ENCODE results near the gene RBP4. TPM values are rescaled to one million over a fixed set of nuclear protein-coding genes. Genes with fewer than 3 reads are reported as not detected.

Gene RBP4
- polyA plus RNA-seq, 2 of the 4 experiments (the other 2 are of a cell fraction), result 6.0 to 8.2 TPM

- ATAC-seq, result no peak
- FAIRE-seq, result no peak
- POLR2A ChIA-PET, result no interaction called here
- WGBS (ENCODE audit: missing lambda C conversion rate), result 93% methylated on average over 4 of the region's 4 CpGs
- Histone ChIP-seq H3K27ac (no peak overlapping the region), H3K4me3 (no peak overlapping the region), H3K4me2 (no peak overlapping the region), H3K9me3 (no peaks in the 10 kb centered on the region), H3K4me1 (peaks cover 33% of the 10 kb centered on the region)
- TF ChIP-seq CTCF (IDR thresholded peaks at IDR 0.05), result no peak
- TF ChIP-seq TFCP2L1 (CRISPR knock-in tag; IDR thresholded peaks at IDR 0.05), result no peak
- no peak for TF ChIP-seq CHD2 (IDR thresholded peaks at IDR 0.05; ENCODE audit: low read length, partially characterized antibody)
- no peak for TF ChIP-seq HOXB5 (CRISPR knock-in tag; IDR thresholded peaks at IDR 0.05)
- TF ChIP-seq POLR2AphosphoS2 (conservative IDR thresholded peaks at IDR 0.05; ENCODE audit: low read length), result no peak
- TF ChIP-seq FOSL2 (IDR thresholded peaks at IDR 0.05), result no peak
- TF ChIP-seq FOSL2 (CRISPR knock-in tag; IDR thresholded peaks at IDR 0.05), result no peak
- TF ChIP-seq RNF2 (IDR thresholded peaks at IDR 0.05; ENCODE audit: borderline replicate concordance, low read depth), result no peak
- TF ChIP-seq NFE2L2 (conservative IDR thresholded peaks at IDR 0.05; ENCODE audit: low read length), result no peak
- no peak for TF ChIP-seq USF2 (IDR thresholded peaks at IDR 0.05)
- TF ChIP-seq RARB (CRISPR knock-in tag; IDR thresholded peaks at IDR 0.05), result no peak
- DNase-seq (ENCODE audit: low read depth in 1 of 2, low spot score in 1 of 2), result no peak
- CTCF ChIA-PET, result interaction anchor here (0.6 to 1.7 kb wide), 6 partner anchors 15 to 81 kb away, joined by 3 to 4 read pairs (median 3); no protein-coding TSS in a partner anchor
Measured at GRCh38 chr10:93599778-93600177, 1.3 kb downstream of the RBP4 start.

GRCh38 chr10:93599335-93599734 is 1.7 kb downstream of the RBP4 start:
- 74% methylated on average over 1 of the region's 1 CpG for WGBS (ENCODE audit: missing lambda C conversion rate)
- Histone ChIP-seq H3K4me2 (no peak overlapping the region), H3K27ac (no peak overlapping the region), H3K9me3 (no peaks in the 10 kb centered on the region), H3K4me3 (no peak overlapping the region), H3K4me1 (peaks cover 29% of the 10 kb centered on the region)
- ATAC-seq (no peak), DNase-seq (ENCODE audit: low read depth in 1 of 2, low spot score in 1 of 2) (no peak), FAIRE-seq (no peak)
- no peak for TF ChIP-seq MAFK (IDR thresholded peaks at IDR 0.05; ENCODE audit: partially characterized antibody)
- no peak for TF ChIP-seq ESRRA (IDR thresholded peaks at IDR 0.05; ENCODE audit: borderline replicate concordance, low read length)
- TF ChIP-seq CBX2 (IDR thresholded peaks at IDR 0.05; ENCODE audit: borderline replicate concordance, low read depth), result no peak
- TF ChIP-seq HOXA7 (CRISPR knock-in tag; IDR thresholded peaks at IDR 0.05), result no peak
- TF ChIP-seq MYC (IDR thresholded peaks at IDR 0.05; ENCODE audit: borderline replicate concordance, low read length), result no peak
- TF ChIP-seq USF2 (IDR thresholded peaks at IDR 0.05), result no peak
- TF ChIP-seq CBX8 (IDR thresholded peaks at IDR 0.05), result no peak
- no peak for TF ChIP-seq CHD2 (IDR thresholded peaks at IDR 0.05; ENCODE audit: low read length, partially characterized antibody)
- POLR2A ChIA-PET, result no interaction called here
- CTCF ChIA-PET, result interaction anchor here (0.6 to 1.7 kb wide), 5 partner anchors 14 to 71 kb away, joined by 3 to 4 read pairs (median 3); no protein-coding TSS in a partner anchor

- no peak for DNase-seq (ENCODE audit: low read depth in 1 of 2, low spot score in 1 of 2)
- 81% methylated on average over 5 of the region's 5 CpGs for WGBS (ENCODE audit: missing lambda C conversion rate)
Measured at GRCh38 chr10:93598157-93598556, 2.9 kb downstream of the RBP4 start.

More at GRCh38 chr10:93598157-93598556, 2.9 kb downstream of the RBP4 start:
- no peak overlapping the region for H3K4me2 ChIP-seq
- TF ChIP-seq HDAC2 (IDR thresholded peaks at IDR 0.05) (no peak), KDM1A (IDR thresholded peaks at IDR 0.05; ENCODE audit: low read depth) (no peak), BHLHE40 (IDR thresholded peaks at IDR 0.05; ENCODE audit: low read depth, low read length) (no peak), NFE2L2 (conservative IDR thresholded peaks at IDR 0.05; ENCODE audit: low read length) (no peak), HOXA7 (CRISPR knock-in tag; IDR thresholded peaks at IDR 0.05) (no peak), PBX3 (IDR thresholded peaks at IDR 0.05) (no peak), POLR2AphosphoS2 (conservative IDR thresholded peaks at IDR 0.05; ENCODE audit: low read length) (no peak), TFCP2L1 (CRISPR knock-in tag; IDR thresholded peaks at IDR 0.05) (no peak), MAX (IDR thresholded peaks at IDR 0.05) (no peak), FOSL2 (IDR thresholded peaks at IDR 0.05) (no peak), FOSL2 (CRISPR knock-in tag; IDR thresholded peaks at IDR 0.05) (no peak), HEYL (CRISPR knock-in tag; IDR thresholded peaks at IDR 0.05) (no peak), POLR2A (IDR thresholded peaks at IDR 0.05; ENCODE audit: low read length) (no peak), RARB (CRISPR knock-in tag; IDR thresholded peaks at IDR 0.05) (no peak), HOXB13 (CRISPR knock-in tag; IDR thresholded peaks at IDR 0.05; ENCODE audit: low read depth) (no peak), ZFP36 (IDR thresholded peaks at IDR 0.05; ENCODE audit: borderline replicate concordance, partially characterized antibody) (no peak), HMGXB4 (CRISPR knock-in tag; IDR thresholded peaks at IDR 0.05; ENCODE audit: borderline replicate concordance) (no peak), ZC3H11A (IDR thresholded peaks at IDR 0.05) (no peak)
- no peak overlapping the region for H3K4me3 ChIP-seq
- H3K9me3 ChIP-seq, result no peaks in the 10 kb centered on the region
- peaks cover 17% of the 10 kb centered on the region for H3K4me1 ChIP-seq
- FAIRE-seq, result no peak
- ATAC-seq, result no peak
- ChIA-PET CTCF (interaction anchor here (0.7 kb wide), 1 partner anchor 121 kb away, joined by 3 read pairs; no protein-coding TSS in a partner anchor), POLR2A (no interaction called here)
- H3K27ac ChIP-seq, result no peak overlapping the region

Measured in A549 (cell line).